HG03558 (cell line): ENCODE data around the gene IL1RAPL2.

ENCODE experiments used
- ATAC-seq: cut with Tn5 transposase; IDR thresholded peaks from one replicate; pipeline ENCODE4 v1.9.1; 2021; ENCODE audit warnings: moderate number of reproducible peaks; ENCODE audit not compliant: unreplicated experiment; ENCODE audit errors: extremely low read depth

Gene IL1RAPL2

GRCh38 chrX:105121186-105121585 is 555.2 kb downstream of the IL1RAPL2 start:
- no peak for ATAC-seq

GRCh38 chrX:105126201-105126600 is 560.2 kb downstream of the IL1RAPL2 start:
- no peak for ATAC-seq

- no peak for ATAC-seq
Measured at GRCh38 chrX:105134273-105134672, 568.3 kb downstream of the IL1RAPL2 start.

DNA sequence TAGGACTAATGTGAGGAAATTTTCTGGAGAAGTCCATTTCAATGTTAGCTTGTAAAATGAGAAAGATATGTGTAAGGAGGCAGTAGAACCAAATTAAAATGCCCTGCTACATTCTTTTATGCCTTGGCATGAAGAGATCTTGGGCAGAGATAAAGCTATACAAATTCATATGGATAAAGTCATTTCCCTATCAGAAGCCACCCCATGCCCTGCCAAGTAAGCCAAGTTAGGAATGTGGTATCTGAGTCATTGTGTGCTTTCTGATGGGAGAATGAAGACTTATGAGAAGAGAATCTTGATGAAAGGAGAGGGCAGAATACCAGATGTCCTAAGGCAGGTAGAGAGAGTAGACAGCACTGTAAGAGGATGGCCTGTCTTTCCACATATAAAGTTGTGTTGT is 570.8 kb downstream of the IL1RAPL2 start:
- no peak for ATAC-seq

DNA sequence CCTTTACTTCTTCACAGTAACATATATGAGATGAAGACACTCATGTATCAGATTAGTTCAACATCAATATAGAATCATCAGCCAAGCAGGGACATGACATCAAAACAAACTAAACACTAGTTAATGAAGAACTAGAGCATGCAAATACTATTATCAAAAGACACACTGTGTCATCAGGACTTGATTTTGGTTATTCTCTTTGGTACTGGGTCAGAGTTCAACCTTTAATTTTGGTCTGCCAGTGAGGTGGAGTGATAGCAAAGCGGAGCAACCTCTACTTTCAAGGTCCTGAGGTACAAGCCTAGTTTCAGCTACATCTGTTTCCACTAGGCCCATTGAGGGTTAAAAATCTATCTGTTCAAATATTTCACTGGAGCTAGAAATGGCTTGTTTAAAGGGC is 584.0 kb downstream of the IL1RAPL2 start:
- ATAC-seq, result no peak

GRCh38 chrX:105150557-105150956 is 584.6 kb downstream of the IL1RAPL2 start:
- no peak for ATAC-seq

GRCh38 chrX:105167233-105167632 is 601.2 kb downstream of the IL1RAPL2 start:
- no peak for ATAC-seq

DNA sequence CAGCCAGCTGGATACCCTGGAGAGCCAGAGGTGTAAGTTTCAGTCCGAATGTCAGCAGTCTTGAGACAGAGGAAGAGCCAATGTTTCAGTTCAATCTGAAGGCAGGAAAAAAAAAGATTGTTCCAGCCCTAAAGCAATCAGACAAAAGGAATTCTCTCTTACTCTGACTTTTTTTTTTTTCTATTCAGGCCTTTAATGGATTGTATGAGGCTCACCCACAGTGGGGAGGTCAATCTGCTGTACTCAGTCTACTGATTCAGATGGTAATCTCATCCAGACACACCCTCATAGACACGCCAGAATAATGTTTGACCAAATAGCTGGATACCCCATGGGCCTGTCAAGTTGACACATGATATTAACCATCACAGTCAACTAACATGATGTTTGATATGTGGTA is 602.6 kb downstream of the IL1RAPL2 start:
- ATAC-seq, result no peak

DNA sequence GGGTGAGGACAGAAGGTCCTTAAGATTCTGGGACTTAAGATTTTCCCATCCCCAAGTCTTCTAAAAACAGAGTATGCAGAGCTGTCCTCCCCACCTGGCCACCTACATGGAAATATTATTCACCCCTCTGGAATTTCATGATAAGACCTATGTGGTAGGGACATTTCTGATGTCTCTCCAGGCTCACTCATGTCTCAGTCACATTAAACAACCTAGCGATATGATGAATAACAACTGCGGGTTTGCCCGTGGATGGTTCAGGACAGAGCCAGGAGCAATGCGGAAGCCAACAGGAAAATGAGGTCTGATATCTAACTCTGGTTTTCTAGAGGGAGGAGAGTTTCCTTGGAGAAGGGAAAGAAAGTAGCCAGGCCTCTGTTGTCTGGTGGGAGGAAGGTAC is 607.1 kb downstream of the IL1RAPL2 start:
- ATAC-seq, result no peak

DNA sequence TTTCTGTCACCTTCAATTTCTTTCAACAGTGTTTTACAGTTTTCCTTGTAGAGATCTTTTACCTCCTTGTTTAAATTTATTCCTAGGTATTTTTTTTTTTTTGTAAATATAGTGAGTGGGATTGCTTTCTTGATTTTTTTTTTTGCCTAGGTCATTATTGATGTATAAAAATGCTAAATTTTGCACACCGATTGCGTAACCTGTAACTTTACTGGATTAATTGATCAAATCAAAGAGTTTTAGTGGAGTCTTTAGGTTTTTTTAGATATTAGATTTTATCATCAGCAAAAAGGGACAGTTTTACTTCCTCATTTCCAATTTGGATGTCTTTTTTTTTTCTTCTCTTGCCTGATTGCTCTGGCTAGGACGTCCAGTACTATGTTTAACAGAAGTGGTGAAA is 613.6 kb downstream of the IL1RAPL2 start:
- ATAC-seq, result no peak

- ATAC-seq, result no peak
Measured at GRCh38 chrX:105189093-105189492, 623.1 kb downstream of the IL1RAPL2 start.

GRCh38 chrX:105190252-105190853 is 624.4 kb downstream of the IL1RAPL2 start:
- ATAC-seq, result no peak

GRCh38 chrX:105191878-105192277 is 625.9 kb downstream of the IL1RAPL2 start:
- no peak for ATAC-seq

DNA sequence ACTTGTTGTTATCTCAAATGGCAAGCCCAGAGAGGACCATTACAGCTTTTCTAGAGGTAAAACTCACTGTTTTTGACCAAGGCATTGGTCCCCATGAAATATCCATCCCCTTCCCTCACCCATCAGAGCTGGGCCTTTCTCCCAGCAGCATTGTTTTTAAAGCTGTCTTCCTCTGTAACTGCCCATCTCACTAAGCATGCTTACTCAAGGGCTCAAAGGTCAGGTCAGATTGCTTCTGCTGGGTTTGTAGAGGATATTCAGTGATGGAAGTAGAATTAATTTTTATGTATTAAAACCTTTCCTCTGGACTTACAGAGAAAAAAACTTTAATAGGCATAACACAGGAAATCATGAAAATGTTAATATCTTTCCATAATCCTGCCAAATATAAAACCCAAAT is 643.4 kb downstream of the IL1RAPL2 start:
- no peak for ATAC-seq

DNA sequence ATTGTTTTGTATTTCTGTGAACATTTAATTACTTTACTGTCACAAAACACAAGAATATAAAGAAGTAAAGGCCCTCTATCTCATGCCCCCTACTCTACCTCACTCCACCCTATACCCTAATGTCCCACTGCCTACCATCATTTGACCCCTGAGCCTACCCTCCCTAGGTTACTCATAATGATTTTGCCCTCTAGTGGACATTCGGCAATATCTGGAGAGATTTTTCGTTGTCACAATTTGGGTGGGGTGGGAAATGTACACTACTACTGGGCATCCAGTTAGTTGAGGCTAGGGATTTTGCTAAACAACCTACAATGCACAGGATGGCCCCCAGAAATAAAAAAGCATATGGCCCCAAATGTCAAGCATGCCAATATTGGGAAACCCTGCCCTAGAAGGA is 644.3 kb downstream of the IL1RAPL2 start:
- no peak for ATAC-seq

- ATAC-seq, result no peak
Measured at GRCh38 chrX:105211066-105211575, 645.1 kb downstream of the IL1RAPL2 start.

DNA sequence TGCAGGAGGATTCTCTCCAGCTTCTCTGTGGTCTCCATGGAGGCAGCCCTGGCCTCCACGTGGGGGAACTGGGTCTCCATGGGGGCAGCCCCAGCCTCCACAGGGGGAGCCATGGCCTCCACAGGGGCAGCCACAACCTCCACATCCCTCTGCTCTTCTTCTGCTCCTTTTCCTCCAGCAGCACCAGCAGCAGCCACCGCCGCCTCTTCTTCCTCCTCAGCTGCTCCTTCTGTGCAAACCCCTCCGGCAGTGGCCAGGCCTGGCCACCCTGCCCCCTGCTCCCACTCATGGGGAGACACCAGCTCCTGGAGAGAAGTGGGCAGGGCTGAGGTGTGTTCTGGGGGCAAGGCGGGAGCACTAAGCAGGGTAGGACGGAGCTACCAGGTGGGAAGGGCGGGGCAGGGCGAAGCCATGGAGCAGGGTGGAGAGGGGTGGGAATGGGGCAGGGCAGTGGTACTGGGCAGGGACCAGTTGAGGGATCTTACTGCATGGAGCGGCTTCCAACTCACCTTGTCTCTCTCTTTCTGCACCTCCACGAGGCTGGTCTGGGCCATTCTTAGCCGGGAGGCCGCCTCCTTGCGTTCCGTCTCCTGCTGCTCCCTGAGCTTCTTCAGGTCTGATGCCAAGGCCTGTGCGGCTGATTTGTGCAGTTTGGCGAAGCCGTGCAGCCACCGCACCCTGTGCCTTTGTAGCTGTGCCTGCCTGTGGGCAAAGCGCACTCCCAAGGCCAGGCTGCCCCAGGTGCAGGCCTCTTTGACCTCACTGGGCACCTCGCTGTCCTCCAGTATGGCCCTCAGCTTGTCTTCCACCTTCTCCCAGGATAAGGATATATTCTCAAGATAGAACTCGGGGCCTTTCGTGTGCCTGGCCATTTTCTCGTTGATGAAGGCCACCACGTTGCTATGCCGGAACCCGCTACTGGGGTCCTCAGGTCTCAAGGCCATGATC is 653.7 kb downstream of the IL1RAPL2 start:
- ATAC-seq, result no peak

DNA sequence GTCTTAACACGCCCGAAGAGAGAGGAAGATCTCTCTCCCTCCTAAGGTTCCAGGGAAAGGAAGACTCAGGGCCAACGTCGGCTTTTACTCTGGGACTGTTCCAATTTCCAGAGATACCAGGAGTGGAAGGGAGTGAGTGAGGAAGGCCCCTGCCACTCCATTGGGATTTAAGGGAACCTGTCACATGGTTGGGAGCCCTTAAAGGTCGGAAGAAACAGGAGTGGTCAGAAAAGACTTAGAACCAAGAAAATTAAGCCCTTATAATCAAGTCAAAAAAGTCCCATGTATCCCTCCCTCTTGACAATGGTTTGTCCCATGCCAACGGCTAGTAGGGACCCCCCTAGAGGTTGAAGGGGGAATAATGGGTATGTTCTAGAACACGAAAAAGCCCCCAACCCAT is 654.6 kb downstream of the IL1RAPL2 start, which contains the start of gene TEX13A:
Gene TEX13A (minus strand): TSS at position 59 of the 400 bp plus-strand sequence. CDS start 297 bp downstream, outside the sequence.
- ATAC-seq, result no peak

GRCh38 chrX:105221374-105221773 is 655.4 kb downstream of the IL1RAPL2 start:
- ATAC-seq, result no peak

- ATAC-seq, result no peak
Measured at GRCh38 chrX:105226499-105226898, 660.5 kb downstream of the IL1RAPL2 start.

- no peak for ATAC-seq
Measured at GRCh38 chrX:105228602-105229001, 662.6 kb downstream of the IL1RAPL2 start.
